Daoy (cell line): ENCODE data around the gene GCK. TPM values are rescaled to one million over a fixed set of nuclear protein-coding genes. Genes with fewer than 3 reads are reported as not detected.
A peak's percentile ranks its signal among the peaks of the same experiment; 100 is the strongest.

Experiments
- DNase-seq: peaks from one replicate; pipeline ENCODE4 v3.0.0-alpha.2; 2015; ENCODE audit warnings: low read depth
- total RNA-seq: library from RNA; depleted of rRNA; stranded (reverse); fragments of >200 nt; shearing (Covaris generic); gene quantifications from 2 replicates; pipeline ENCODE4 v1.2.3, GENCODE V29; 2014

Gene GCK
- total RNA-seq, 1 experiment from 2014 or later: 0.46 TPM

DNA sequence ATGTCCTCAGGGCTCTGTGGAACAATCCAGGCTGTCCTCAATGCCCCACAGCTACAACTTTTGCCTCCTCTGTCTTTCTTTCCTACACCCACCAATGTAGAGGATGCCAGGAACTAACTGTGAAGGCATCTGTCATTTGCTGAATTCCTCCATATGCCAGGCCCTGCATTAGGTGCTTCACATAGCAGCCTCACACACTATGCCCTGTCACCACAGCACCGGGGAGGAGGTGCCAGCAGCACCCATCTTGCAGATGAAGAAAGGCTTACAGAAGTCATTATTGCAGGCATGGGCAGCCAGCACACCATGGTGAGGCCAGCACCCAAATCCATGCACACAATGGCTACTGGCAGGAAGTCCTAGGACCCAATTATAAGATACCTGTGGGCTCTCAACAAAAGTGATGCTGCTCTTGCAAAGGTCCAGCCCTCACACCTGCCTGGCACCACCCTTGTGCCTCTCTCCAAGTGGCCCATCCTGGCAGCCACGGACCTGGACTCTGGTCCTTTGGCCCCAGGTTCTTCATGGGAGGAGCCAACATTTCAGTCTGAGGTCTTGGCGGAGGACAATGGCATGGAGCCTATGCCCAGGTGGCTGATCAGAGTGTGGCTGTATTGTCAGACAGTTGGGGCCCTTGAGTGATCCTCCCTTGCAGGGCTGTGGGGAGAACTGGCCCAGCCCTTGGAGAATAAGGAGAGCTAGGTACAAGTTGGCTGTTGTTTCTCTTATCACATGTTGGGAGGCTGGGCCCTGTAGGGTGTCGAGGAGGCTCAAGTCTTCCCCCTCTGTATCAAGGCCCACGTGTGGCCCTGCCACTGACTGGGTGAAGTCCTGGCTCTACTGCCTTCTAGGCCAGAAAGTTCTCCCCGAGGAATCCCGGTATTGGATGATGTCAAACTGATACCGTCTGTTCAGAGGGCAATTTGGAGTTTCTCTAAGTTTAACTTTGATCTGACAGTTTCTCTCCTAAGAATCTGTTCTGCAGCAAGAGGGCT, 33.8 kb downstream of the GCK start:
- DNase-seq: no peak

DNA sequence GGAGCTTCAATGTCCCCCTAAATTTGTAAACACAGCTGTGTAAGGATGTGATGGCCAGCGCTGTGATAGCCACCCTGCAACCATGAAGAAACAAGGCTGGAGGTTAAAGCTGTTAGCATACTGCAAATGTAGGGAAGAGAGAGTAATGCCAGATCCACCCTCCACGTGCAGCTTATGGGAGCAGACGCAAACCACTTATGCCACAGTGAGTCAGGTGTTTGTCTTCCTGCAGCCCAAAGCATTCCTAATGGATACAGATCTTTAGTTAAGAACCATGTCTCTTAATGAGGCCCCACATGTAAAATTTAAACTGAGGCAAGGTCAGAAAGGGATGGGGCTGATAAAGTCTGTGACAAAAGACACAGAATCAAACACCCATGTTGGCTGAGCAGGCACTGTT, 34.5 kb downstream of the GCK start:
- peak; percentile 51 for DNase-seq

DNA sequence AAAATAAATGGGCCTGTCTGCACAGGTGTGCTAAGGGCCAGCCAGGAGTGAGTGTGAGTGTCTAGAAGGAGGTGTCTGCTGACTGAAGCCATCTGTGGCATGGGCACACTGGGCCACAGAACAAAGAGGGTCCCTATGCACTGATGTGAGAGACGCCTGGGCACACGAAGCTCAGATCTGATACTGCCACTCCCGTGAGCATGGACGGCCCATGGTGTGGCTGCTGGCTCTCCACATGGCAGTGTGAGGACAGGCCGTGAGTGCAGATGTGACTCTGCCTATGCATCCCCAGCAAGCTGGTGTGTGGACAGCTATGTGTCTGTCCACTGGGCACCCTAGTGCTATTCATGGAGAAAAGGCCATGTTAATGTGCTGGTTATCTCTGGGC, 35.3 kb downstream of the GCK start:
- no peak for DNase-seq

DNA sequence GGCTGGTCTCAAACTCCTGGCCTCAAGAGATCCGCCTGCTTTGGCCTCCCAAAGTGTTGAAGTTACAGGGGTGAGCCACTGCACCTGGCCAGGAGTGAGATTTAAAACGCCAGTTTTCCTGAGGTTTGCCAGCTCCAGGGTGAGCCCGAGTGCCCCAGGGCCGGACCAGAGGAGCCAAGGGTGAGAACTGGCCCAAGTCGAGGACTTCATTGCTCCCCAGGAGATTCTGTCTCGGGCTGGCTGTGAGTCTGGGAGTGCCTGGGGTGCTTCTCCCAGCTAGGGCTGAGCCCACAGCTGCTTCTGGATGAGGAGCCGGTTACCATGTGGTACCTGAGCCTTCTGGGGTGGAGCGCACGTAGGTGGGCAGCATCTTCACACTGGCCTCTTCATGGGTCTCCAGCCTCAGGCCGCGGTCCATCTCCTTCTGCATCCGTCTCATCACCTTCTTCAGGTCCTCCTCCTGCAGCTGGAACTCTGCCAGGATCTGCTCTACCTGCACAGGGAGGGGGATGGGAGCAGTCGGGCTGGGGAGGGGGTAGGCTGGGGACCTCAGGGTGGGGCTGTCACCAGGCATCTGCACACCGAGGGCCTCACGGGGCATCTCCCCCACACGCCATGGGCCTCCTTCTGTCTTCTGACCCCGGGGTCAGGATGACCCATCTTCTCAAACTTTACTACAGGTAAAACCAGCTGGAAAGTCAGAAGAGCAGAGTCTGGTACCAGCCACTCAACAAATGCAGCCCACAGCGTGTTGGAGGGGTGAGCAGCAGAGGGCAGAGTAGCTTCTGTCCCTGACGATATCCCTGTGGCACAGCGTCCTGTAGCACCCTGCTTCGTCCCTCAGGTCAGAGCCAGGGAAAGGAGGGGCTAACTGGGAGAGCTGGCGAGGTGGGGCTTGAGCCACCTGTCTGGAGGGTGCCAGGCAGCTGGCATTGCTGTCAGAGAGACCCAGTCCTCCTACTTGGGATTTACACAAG, 36.0 kb downstream of the GCK start:
- no peak for DNase-seq

DNA sequence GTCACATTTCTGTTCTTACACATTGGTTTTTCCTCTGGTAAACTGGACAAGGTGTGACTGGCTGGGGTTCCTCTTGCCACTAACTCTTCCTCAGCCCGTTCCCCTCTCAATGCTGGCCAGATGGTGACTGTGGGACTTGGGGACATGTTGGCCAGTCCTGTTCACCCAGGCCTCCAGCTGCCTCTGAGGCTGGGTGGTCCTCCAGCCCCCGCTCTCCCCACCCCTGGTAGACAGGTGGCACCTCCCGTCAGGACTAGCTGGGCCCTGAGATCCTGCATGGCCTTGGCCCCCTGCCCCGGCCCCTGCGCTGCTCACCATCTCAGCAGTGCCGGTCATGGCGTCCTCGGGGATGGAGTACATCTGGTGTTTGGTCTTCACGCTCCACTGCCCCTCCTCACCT, 37.3 kb downstream of the GCK start:
- DNase-seq: no peak

DNA sequence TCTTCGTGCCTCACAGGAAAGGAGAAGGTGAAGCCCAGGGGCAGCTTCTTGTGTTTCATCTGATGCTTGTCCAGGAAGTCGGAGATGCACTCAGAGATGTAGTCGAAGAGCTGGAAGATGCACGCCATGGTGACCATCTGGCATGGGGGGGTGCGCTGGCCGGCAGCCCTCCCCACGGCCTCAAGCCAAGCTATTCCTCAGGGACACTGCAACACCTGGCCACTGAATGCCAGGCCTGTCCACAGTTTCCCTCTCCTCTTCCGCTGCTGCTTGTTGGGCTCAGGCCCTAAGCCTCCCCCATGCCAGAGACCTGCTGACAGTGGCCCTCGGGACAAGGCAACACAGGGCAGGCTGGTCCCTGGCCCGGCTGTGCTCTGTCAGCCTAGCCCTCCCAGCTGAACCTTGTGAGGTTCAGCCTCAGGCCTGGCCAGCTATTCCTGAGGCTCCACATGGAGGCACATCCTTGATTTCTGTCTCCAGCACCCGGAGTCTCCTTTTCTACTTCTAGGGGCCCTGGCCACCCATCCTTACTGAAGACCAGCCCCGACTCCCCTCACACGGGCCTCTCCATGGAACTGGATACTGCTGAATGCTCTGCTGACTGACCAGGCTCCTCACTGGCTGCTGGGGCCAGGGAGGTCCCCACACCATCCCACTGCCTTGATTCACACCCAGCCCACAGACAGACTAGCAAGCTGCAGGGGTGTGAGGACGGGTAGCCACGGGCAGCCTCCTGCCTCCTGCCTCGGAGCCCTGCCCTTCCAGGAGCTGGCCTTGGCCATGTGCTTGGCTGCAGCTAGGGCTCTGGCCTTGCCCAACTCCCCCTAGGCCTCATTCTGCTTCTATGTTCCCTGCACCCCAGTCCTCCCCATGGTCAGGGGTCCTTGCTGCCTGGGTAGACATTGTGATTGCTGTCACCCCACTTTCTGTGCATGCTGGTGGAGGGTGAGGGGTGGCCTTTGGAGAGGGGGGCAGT, 38.0 kb downstream of the GCK start:
- DNase-seq: no peak

DNA sequence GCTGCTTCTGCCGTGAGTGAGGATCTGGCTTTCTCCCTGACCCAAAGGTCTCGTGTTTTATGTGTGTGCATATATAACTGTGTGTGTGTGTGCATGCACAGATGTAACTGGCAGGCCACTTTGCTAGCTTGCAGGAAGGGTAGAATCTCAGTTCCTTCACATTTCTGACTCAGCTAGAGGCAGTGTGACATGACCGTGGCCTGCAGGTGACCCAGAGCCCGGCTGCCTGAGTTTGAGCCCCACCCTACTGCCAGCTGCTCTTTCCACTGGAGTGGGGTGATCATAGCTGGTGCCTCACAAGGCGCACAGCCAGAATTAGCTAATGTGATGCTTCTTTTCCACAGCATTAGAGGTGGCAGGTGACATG, 38.8 kb downstream of the GCK start:
- no peak for DNase-seq

DNA sequence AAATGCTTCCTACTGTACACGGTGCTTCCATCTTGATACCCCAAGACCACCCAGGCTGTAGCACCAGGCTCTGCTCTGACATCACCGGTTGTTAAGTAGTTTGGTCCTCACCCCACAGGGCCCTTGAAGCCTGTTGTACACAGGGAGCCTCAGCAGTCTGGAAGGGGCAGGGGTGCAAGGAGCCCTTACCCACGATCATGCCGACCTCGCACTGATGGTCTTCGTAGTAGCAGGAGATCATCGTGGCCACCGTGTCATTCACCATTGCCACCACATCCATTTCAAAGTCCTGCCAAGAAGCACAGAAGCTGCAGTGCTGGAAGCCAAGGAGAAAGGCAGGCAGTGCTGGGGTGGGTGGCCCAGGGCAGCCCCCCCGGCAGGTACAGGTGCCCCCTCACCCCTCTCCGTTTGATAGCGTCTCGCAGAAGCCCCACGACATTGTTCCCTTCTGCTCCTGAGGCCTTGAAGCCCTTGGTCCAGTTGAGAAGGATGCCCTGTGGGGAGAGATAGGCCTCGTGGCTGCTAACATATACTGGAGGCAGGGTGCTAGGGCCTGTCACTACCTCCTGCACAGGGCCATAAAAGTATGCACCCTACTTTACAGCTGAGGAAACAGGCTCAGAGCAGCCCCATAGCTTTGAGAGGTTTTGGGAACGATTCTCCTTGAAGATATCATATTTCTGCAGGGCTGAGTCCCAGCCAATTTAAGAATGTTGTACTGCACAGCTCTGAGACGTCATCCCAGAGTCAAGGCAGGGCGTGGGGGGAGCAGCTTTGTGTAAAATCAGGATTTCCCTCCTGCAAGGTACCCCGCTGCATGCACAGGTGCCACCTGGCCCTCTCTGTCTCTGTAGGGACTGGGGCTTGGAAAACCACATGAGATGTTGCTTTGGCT, 39.4 kb downstream of the GCK start:
- no peak for DNase-seq

DNA sequence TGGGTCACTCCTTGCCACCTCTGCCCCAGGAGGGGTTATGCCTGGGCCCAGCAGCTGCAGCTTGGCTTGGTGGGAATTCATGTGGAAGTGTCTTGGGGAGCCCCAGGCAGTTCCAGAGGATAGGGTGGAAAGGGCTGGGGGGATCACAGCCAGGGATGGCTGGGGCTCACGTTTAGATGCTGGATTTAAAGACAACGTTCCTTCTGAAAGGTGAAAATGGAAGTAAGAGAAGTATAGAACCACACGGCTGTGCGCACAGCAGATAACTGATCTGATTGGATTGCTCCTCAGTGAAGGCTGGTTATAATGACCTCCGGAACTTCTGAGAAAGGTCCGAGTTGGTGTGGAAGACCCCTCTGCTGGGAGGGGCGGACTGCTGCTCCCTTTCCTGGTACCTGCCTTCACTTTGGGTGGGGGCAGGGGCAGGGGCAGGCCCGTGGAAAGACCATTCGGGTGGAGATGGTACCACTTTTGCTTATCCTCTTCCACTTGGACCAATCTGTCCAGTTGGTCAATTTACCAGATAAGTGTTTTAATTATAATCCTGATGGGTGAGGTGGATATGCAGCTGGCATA, 40.2 kb downstream of the GCK start:
- DNase-seq: no peak

DNA sequence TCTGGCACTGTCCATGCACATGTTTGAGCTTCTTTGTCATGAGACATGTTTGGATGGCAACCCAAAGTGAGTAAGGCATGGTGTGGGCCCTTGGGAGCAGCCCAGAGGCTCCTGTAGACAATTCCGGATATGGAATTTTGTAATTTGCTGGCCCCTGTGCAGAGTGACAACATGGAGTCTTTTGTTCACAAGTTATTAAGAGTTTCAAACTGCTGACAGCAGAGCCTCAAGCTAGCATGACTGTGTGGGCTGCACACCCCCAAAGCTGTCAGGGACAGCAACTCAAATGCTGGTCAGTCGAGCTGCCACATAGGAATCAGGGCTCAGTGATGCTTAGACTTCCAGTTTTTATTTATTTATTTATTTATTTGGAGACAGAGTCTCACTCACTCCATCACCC, 41.1 kb downstream of the GCK start:
- DNase-seq: no peak

DNA sequence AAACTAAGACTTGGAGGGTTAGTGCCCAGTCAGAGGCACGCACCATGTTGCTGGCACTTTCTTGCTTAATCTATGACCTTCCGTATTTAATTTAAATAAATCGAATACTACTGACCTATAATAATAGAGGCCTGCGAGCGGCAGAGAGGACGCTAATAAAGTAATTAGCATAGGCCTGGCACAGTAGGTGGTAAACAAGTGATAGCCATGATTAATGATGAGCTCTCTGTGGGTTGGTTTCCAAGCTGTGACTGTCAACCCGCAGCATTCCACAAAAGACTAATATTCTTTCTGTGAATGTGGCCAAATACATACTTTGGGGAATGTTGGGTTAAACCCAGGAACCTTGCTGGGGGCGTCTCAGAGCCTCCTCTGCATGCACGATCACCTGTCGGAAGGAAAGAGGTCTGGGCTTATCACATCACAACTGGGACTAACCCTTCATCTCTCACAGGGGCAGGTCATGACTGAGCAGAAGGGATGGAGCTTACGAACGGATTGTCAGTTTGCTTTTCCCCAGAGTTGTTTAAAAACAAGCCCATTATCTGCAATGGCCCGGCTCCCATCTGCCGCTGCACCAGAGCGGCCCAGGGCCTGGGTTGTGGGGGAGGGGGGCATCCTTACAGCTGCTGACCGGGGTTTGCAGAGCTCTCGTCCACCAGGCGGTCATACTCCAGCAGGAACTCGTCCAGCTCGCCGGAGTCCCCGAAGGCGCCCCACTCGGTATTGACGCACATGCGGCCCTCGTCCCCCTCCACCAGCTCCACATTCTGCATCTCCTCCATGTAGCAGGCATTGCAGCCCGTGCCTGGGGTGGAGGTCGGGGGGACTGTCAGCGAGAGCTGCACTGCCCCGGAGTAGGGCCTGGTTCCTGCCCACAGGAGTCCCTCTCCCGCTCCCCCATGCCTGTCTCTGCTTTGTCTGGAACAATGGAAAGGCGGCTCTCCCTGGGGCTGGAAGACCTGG, 41.9 kb downstream of the GCK start:
- no peak for DNase-seq

DNA sequence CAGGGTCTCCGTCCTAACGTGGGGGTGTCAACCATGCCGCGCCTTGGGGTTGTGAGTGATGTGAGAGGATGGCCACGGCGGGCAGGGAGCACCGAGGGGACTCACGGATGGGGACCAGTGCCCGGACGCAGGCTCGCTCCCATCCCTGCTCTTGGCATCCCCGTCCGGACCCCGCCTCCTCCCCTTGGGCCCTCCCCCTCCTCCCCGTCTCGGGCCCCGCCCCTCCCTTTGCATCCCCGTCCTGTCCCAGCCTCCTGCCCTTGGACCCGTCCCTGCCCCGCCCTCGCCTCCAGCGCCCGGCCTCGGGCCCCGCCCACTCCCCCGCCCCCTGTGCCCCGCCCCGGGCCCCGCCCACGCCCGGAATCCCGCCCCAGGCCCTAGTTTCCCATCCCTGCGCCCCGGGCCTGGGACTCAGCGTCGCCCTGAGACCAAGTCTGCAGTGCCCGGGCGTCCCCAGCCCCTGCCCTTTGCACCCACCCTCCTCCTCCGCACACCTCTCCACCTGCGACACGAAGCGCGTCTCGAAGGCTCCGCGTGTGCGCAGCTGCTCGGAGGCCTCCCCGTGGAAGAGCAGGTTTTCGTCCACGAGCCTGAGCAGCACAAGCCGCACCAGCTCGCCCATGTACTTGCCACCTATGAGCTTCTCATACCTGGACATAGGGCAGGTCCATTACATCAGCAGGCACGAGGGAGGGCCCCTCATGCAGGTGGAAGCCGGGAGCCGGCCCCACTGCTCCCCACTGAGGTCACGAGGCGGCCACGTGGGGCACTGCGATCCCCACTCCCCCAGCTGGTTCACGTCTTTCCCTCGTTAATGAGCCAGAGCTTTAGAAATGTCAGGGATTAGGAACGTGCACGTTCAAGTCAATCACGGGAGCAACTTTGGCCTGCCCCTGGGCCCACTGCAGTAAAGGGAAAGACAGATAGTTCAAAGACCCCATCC, 43.0 kb downstream of the GCK start:
- peak; percentile 86 for DNase-seq

DNA sequence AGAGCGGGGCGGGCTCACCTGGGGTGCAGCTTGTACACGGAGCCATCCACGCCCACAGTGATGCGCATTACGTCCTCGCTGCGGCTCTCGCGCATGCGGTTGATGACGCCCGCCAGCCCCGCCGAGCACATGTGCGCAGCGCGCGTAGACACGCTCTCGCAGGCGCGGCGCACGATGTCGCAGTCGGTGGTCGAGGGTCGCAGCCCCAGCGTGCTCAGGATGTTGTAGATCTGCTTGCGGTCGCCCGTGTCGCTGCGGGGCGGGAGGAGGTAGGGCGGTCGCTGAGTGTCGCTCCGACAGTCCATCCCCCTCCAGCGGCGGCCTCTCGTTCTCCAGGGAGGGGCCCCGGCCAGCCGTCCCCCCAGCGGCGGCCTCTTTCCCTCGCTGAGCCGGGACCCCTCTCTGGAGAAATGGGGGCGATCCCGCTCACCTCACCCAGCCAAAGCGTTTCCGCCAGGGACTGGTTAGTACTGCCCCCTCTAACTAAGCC, 43.7 kb downstream of the GCK start:
- no peak for DNase-seq

DNA sequence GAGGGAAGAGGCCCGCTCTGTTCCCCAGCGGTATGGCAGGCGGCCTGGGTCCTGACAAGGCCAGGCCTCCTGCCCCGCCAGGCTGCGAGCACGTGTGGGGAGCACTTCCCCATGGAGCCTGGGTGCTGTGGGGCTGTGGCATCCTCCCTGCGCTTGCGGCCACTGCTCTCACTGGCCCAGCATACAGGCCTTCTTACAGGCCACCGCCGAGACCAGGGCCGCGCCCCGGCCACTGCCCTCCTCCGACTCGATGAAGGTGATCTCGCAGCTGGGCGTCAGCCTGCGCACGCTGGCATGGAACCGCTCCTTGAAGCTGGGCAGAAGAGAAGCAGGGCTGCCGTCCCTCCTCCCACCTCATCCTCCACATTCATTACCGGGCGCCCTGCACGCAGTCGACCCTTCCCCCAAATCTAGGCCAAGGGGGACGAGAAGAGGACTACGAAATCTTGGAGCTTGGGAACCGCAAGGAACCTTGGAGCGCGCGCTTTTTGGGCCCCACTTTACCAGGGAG, 44.2 kb downstream of the GCK start:
- peak; percentile 10 for DNase-seq

DNA sequence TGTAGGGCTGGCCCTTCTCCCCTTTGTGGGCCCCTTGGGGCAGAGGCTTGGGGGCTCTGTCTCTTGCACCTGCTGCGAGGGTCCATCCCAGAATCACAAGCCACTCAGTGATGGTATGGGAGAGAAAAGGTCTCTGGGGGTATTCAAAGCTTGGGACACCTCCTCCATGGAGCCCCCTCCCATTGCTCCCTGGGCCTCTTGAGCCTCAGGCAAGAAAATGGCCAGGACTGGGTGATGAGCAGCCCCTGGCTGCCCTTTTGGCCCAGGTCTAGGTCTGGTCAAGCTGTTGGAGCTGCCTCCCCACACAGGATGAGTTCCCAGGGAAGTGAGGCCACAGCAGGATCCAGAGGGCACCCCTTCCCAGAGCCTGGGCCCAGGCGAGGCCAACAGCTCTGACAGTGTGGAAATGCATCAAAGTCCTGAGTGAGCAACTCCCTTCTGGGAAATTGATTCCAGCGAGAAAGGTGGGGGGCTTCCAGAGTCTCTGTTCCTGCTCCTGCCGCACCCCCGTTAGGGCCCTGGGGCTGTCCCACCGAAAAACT, 44.7 kb downstream of the GCK start:
- DNase-seq: no peak

DNA sequence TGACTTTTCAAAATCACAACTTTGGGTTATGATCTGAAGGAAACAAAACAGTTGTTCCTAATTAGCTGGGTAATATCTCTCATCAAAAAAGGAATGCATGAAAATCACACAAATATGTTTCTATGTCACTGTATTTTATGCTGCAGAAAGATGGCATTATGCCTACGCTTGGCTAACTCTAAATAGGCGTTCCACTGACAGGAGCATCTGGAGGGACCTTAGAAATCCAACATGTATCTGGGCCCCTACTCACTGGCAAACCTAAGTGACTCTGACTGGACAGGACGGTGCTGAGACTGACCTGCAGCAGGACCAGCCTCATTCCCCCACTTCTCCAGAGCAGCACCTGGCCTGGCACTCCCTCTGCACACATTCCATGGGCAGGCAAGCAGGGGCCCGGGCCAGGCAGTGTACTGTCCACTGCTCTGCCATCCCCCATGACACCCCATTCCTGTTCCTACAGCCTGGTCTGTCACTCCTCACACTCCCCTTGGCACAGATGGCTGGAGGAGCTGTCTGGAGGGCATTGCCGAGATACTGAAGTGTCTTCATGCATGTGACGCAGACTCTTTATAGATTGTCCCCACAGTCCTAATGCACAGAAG, 45.5 kb downstream of the GCK start:
- no peak for DNase-seq
